ENCODE measurements around the gene ADAMTS17. TPM values are rescaled to one million over a fixed set of nuclear protein-coding genes. Genes with fewer than 3 reads are reported as not detected.

Gene ADAMTS17
- total and polyA plus RNA-seq, 9 of the 15 experiments (the other 6 are each of a cell fraction or from before 2014, with no cell fraction given) = 0.01 to 0.14 (median 0.07) TPM; not detected in 6

GRCh38 chr15:99925661-99926461 is 415.9 kb downstream of the ADAMTS17 start:
- H3K4me3 ChIP-seq = no peak overlapping the region
- H3K36me3 ChIP-seq (ENCODE audit: control insufficient read depth, insufficient read depth, low read length) = no peaks in the 10 kb centered on the region
- intact Hi-C loops (cut with micrococcal nuclease) (no loop called here), in situ Hi-C loops (cut with MboI) (no loop called here)
- POLR2A ChIA-PET = interaction anchor here (0.6 kb wide), 2 partner anchors 40 to 958 kb away, joined by 3 read pairs; no protein-coding TSS in a partner anchor
- no peak for TF ChIP-seq CBX5 (IDR thresholded peaks at IDR 0.05; ENCODE audit: borderline replicate concordance, low read depth)
- TF ChIP-seq CREB3L1 (IDR thresholded peaks at IDR 0.05; ENCODE audit: borderline replicate concordance, low read depth) = peak; percentile 37; the same call in 1 of the 2 replicates
- peak; percentile 46 to 55 for TF ChIP-seq NRF1 (conservative IDR thresholded peaks at IDR 0.05 in 1 of 2, IDR thresholded peaks at IDR 0.05 in 1 of 2)
- no peak for TF ChIP-seq SREBF2 (CRISPR knock-in tag; IDR thresholded peaks at IDR 0.05)
- H3K79me2 ChIP-seq (ENCODE audit: control insufficient read depth, insufficient read depth, low read length) = no peaks in the 10 kb centered on the region
- CTCF ChIA-PET (ENCODE audit: low intra/inter-chr PET ratio) = no interaction called here
- no peak for FAIRE-seq
- no TSS peak for BruUV-seq (replicated peaks)
- H3K4me1 ChIP-seq (replicated peaks in 1 of 2; ENCODE audit: control insufficient read depth in 2 of 2, insufficient read depth in 2 of 2, low read length in 2 of 2) = peaks cover 7 to 8% of the 10 kb centered on the region in 2 experiments; a peak in 3 of 5 replicates
- 0 out of 5 replicates have a peak, but pooled peaks cover 0 to 4% of the 10 kb centered on the region in 2 experiments for H3K27me3 ChIP-seq (ENCODE audit: control insufficient read depth in 2 of 2, insufficient read depth in 2 of 2, low read length in 2 of 2)
- no peaks in the 10 kb centered on the region for H4K20me1 ChIP-seq (replicated peaks; ENCODE audit: control insufficient read depth, insufficient read depth, low read length)
- DNase-seq (ENCODE audit: extremely low read depth in 1 of 4, low spot score in 3 of 4) = peak; percentile 20 to 40 (median 36)
- peak; percentile 81 for ATAC-seq
- no peak overlapping the region for H3K27ac ChIP-seq (ENCODE audit: extremely low read depth, low read depth, low read length)
- H3K4me2 ChIP-seq (ENCODE audit: insufficient read depth, low read length) = peak overlapping the region; percentile 46
- H2AFZ ChIP-seq (ENCODE audit: low read depth, low read length) = no peak overlapping the region
- no peaks in the 10 kb centered on the region for H3K9me3 ChIP-seq (replicated peaks; ENCODE audit: control insufficient read depth, insufficient read depth, low read depth, low read length)
- 29% methylated on average over 25 of the region's 33 CpGs for WGBS (ENCODE audit: insufficient coverage, low coverage, missing lambda C conversion rate)
- no peaks in the 10 kb centered on the region for H3K9me1 ChIP-seq (ENCODE audit: control insufficient read depth, insufficient read depth, low read length)
- H3K9ac ChIP-seq (ENCODE audit: insufficient read depth in 1 of 2, low read depth in 2 of 2, low read length in 2 of 2) = no peak overlapping the region
